OCI-LY1 (cell line): ENCODE results near the gene INHA.

ENCODE experiments used
- EZH2 ChIP-seq: fragments of 200-600 bp; sonication (generic), shearing (Covaris generic); IDR thresholded peaks from 2 replicates; pipeline ENCODE4 v1.8.0; 2017; ENCODE audit warnings: borderline replicate concordance, mixed run types, mild to moderate bottlenecking, antibody characterized with exemption, low read length, moderate library complexity, mixed read lengths
- TF ChIP-seq, protein P1 (sequence below): fragments of 200-600 bp; sonication (generic), shearing (Covaris generic); IDR thresholded peaks from 2 replicates; pipeline ENCODE4 v1.5.1; 2017; ENCODE audit warnings: mild to moderate bottlenecking, antibody characterized with exemption, low read length, moderate library complexity, mixed read lengths

DNA sequence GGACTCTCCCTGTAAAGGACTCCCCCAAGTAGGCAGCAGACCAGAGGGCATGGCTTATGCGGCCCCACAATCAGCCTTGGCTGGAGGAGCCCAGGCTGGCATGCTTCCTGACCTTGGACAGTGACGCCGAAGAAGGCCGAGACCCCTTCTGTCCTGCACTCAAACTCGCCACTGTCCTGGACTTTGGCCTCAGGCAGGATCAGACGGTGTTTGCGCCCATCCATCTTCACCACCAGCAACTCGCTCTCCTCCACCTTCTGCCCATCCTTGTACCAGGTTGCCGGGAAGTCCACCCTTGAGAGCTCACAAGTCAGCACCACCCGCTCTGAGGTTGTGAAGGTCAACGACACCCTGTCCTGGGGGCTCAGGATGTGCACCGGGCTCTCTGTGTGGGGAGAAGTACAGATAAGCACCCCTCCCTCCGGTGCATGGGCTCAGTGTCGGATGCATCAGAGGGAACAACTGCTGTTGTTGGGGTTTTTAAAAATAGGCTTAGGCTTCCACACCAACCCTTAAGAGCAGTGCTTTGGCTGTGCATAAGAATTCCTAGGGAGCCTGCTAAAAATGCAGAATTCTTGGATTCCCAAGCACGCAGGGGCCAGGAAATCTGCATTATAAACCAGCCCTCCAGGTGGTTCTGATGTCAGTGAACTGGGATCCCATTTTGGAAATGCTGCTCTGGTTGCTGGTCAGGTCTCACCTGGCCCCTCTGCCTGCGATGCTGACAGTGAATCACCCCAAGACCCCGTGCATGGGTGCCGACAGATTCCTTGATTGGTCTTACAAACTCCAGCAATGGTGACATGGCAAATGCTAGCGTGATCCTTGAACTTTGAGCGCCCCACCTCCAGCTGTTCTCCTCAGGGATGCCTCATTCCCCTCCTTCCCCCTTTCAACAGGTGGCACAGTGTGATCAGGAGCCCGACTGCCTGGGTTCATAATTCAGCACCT, 6.7 kb upstream of the INHA start:
- TF ChIP-seq, protein P1, sequence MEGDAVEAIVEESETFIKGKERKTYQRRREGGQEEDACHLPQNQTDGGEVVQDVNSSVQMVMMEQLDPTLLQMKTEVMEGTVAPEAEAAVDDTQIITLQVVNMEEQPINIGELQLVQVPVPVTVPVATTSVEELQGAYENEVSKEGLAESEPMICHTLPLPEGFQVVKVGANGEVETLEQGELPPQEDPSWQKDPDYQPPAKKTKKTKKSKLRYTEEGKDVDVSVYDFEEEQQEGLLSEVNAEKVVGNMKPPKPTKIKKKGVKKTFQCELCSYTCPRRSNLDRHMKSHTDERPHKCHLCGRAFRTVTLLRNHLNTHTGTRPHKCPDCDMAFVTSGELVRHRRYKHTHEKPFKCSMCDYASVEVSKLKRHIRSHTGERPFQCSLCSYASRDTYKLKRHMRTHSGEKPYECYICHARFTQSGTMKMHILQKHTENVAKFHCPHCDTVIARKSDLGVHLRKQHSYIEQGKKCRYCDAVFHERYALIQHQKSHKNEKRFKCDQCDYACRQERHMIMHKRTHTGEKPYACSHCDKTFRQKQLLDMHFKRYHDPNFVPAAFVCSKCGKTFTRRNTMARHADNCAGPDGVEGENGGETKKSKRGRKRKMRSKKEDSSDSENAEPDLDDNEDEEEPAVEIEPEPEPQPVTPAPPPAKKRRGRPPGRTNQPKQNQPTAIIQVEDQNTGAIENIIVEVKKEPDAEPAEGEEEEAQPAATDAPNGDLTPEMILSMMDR, result no peak
- no peak for TF ChIP-seq EZH2
